ENCODE measurements around the gene MAPK8IP1. TPM values are rescaled to one million over a fixed set of nuclear protein-coding genes. Genes with fewer than 3 reads are reported as not detected.
"Not testable (repeated sequence)": the region's sequence is repeated elsewhere in the genome, so short reads cannot be mapped to it uniquely, and the experiment has no call there.

MAPK8IP1 gene
- total and polyA plus RNA-seq, 2 experiments from 2014 or later: 5.9 to 39.4 TPM

- TF ChIP-seq ZNF462 (CRISPR knock-in tag; IDR thresholded peaks at IDR 0.05): no peak
- TF ChIP-seq NANOG (IDR thresholded peaks at IDR 0.05; ENCODE audit: borderline replicate concordance): no peak
- TF ChIP-seq ETS1 (IDR thresholded peaks at IDR 0.05): no peak
- no peak for TF ChIP-seq CREB1 (CRISPR knock-in tag; IDR thresholded peaks at IDR 0.05; ENCODE audit: low read depth)
- TF ChIP-seq JUNB (IDR thresholded peaks at IDR 0.05; ENCODE audit: unreplicated experiment): no peak
- no peak for TF ChIP-seq ZNF331 (CRISPR knock-in tag; IDR thresholded peaks at IDR 0.05; ENCODE audit: low read depth)
- TF ChIP-seq ZNF114 (CRISPR knock-in tag; IDR thresholded peaks at IDR 0.05): no peak
- no peak for TF ChIP-seq CTCF (conservative IDR thresholded peaks at IDR 0.05; ENCODE audit: low read depth in 2 of 2)
Measured at GRCh38 chr11:45839204-45839603, 46.2 kb upstream of the MAPK8IP1 start (continued).

GRCh38 chr11:45840251-45840650, 45.2 kb upstream of the MAPK8IP1 start:
- not testable (repeated sequence) for H3K4me2 ChIP-seq; H4K20me1 ChIP-seq (replicated peaks; ENCODE audit: insufficient read depth); ATAC-seq; H3K4me3 Mint-ChIP-seq; H3K27ac Mint-ChIP-seq; H3K4me3 ChIP-seq; H3K27me3 Mint-ChIP-seq (ENCODE audit: insufficient read depth, low read depth, poor library complexity); H3K36me3 Mint-ChIP-seq (ENCODE audit: low read depth); H3K27ac ChIP-seq (ENCODE audit: low read depth); DNase-seq (ENCODE audit: low spot score); H3K4me1 ChIP-seq (ENCODE audit: insufficient read depth); H3K9me3 Mint-ChIP-seq; H3K79me2 ChIP-seq (replicated peaks; ENCODE audit: insufficient read depth); H3K27me3 ChIP-seq (ENCODE audit: insufficient read depth); H3K9me2 ChIP-seq (ENCODE audit: insufficient read depth); H3K36me3 ChIP-seq (ENCODE audit: insufficient read depth); H3K4me1 Mint-ChIP-seq; H3F3A ChIP-seq (replicated peaks; ENCODE audit: low read depth)
- peak overlapping the region; percentile 77; the same call in 1 of the 2 replicates for H2AFZ ChIP-seq
